SK-N-SH (cell line): Measurements from ENCODE around the gene CYFIP2.

Experiments
- CTCF ChIP-seq: fragments of 200-600 bp; sonication (generic); IDR thresholded peaks from 2 replicates; pipeline ENCODE4 v1.6.1; 2017; ENCODE audit warnings: antibody characterized with exemption, mild to moderate bottlenecking, moderate library complexity
- EP300 ChIP-seq, 2 experiments: IDR thresholded peaks; 2 replicates each; pipeline versions ENCODE4 v1.4.0 to v1.6.1; 2012; ENCODE audit warnings: borderline replicate concordance in 1 of 2, low read depth in 1 of 2, low read length in 1 of 2
- FOXJ3 ChIP-seq: sonication (generic); formaldehyde crosslinking; IDR thresholded peaks from 2 replicates; pipeline ENCODE4 v1.5.1; 2020; ENCODE audit warnings: mild to moderate bottlenecking, missing genetic modification reagents
- GABPA ChIP-seq: IDR thresholded peaks from 2 replicates; pipeline ENCODE4 v1.4.0; 2012; ENCODE audit warnings: low read depth, mild to moderate bottlenecking
- IRF3 ChIP-seq: fragments of 150-350 bp; IDR thresholded peaks from 2 replicates; pipeline ENCODE4 v1.6.1; 2016; ENCODE audit warnings: mild to moderate bottlenecking, low read depth, low read length
- MXI1 ChIP-seq: IDR thresholded peaks from 2 replicates; pipeline ENCODE4 v1.6.1; 2012; ENCODE audit warnings: mild to moderate bottlenecking, low read depth, low read length, improper control_type of control experiment
- POLR2AphosphoS5 ChIP-seq: IDR thresholded peaks from 2 replicates; pipeline ENCODE4 v1.6.1; 2012; ENCODE audit warnings: low read depth, low read length
- RAD21 ChIP-seq: IDR thresholded peaks from 2 replicates; pipeline ENCODE4 v1.6.1; 2012; ENCODE audit warnings: mild to moderate bottlenecking, low read length
- REST ChIP-seq: IDR thresholded peaks from 2 replicates; pipeline ENCODE4 v1.6.1; 2012; ENCODE audit warnings: mild to moderate bottlenecking, low read depth, low read length, moderate library complexity
- RXRA ChIP-seq: IDR thresholded peaks from 2 replicates; pipeline ENCODE4 v1.4.0; 2012; ENCODE audit warnings: low read depth, mild to moderate bottlenecking, borderline replicate concordance
- TAF1 ChIP-seq: IDR thresholded peaks from 2 replicates; pipeline ENCODE4 v1.6.1; 2012; ENCODE audit warnings: low read depth, mild to moderate bottlenecking, low read length, moderate library complexity, borderline replicate concordance
- TF ChIP-seq, protein P1 (sequence below): IDR thresholded peaks from 2 replicates; pipeline ENCODE4; 2012

GRCh38 chr5:157232706-157233105, 33.2 kb upstream of the CYFIP2 start:
- no peak for TF ChIP-seq TAF1
- TF ChIP-seq RAD21: no peak
- no peak for TF ChIP-seq CTCF
- TF ChIP-seq GABPA: no peak
- TF ChIP-seq, protein P1, sequence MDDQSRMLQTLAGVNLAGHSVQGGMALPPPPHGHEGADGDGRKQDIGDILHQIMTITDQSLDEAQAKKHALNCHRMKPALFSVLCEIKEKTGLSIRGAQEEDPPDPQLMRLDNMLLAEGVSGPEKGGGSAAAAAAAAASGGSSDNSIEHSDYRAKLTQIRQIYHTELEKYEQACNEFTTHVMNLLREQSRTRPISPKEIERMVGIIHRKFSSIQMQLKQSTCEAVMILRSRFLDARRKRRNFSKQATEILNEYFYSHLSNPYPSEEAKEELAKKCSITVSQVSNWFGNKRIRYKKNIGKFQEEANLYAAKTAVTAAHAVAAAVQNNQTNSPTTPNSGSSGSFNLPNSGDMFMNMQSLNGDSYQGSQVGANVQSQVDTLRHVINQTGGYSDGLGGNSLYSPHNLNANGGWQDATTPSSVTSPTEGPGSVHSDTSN: no peak
- TF ChIP-seq EP300 (IDR thresholded peaks at IDR 0.05; ENCODE audit: borderline replicate concordance in 1 of 2, low read depth in 1 of 2, low read length in 1 of 2): no peak
- no peak for TF ChIP-seq POLR2AphosphoS5
- no peak for TF ChIP-seq RXRA
- no peak for TF ChIP-seq REST
- TF ChIP-seq FOXJ3 (CRISPR knock-in tag): no peak
- TF ChIP-seq IRF3: no peak
- TF ChIP-seq MXI1: no peak
